Inferior parietal cortex (tissue), 1 donor: ENCODE data around the gene C19orf12.
"Not testable (repeated sequence)": the region's sequence is repeated elsewhere in the genome, so short reads cannot be mapped to it uniquely, and the experiment has no call there.

Experiments
- DNase-seq: peaks from one replicate; pipeline ENCODE4 v3.0.0-alpha.2; 2016; ENCODE audit errors: extremely low spot score

Gene C19orf12

DNA sequence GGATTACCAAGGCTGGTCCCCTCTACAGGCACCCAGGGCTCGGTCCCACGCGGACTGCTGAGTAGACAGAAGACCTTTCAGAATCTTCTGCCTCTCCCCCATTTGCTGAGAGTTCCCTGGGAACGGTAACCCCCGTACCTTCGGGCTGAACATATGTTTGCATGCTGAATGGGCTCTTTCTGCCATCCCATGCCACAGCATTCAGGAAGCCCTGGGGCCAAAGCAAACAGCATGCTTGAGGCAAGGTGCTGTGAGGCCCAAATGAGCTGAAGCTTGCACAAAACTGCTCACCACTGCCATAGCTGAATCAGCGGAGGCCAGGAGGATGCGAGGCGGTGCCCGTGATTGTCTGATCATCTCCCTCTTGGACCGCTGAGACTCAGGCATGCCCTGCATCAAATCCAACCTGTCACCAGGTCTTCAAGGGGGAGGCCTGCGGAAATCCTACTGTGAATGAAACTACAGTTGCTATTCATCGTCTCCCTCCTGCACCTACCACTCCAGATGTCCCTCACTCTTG is 16.3 kb upstream of the C19orf12 start:
- DNase-seq: no peak

GRCh38 chr19:29727906-29728305 is 12.8 kb upstream of the C19orf12 start:
- no peak for DNase-seq

DNA sequence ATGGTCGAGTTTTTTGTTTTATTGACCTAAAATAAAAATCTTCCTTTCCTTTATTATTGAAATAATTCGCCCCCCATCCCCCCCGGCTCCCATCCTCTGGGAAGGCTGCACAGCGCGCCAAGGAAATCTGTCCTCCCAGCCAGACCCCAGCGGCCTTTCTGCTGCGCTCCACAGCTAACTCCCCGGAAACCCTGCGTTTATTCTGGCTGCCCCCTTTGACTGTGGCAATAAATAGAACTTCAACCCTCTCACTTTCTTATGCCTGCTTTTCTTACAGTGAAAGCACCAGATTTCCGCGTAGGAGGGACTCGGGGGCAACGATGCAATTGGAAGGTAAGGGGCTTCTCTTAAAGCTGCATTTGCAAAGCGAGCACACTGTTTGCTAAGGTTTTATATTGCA is 9.7 kb upstream of the C19orf12 start:
- DNase-seq: no peak

- peak; percentile 24 for DNase-seq
These were observed 9.1 kb upstream of the C19orf12 start for GRCh38 chr19:29724102-29724641.

DNA sequence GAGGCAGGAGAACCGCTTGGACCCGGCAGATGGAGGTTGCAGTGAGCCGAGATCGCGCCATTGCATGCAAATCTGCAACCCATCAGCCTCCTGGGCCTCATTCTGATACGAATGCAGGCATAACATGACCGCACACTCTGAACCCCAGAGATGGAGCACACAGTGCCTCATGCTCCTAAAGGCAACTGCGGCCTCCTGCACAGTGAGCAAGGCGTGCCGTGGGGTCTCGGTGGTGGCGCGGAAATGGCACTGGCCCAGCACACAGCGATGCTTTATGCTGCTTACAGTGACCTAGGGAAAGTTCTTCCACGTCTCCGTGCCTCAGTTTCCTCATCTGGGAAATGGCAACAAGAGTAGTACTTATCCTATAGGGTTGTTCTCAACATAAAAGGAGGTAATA is 2.0 kb upstream of the C19orf12 start:
- no peak for DNase-seq

DNA sequence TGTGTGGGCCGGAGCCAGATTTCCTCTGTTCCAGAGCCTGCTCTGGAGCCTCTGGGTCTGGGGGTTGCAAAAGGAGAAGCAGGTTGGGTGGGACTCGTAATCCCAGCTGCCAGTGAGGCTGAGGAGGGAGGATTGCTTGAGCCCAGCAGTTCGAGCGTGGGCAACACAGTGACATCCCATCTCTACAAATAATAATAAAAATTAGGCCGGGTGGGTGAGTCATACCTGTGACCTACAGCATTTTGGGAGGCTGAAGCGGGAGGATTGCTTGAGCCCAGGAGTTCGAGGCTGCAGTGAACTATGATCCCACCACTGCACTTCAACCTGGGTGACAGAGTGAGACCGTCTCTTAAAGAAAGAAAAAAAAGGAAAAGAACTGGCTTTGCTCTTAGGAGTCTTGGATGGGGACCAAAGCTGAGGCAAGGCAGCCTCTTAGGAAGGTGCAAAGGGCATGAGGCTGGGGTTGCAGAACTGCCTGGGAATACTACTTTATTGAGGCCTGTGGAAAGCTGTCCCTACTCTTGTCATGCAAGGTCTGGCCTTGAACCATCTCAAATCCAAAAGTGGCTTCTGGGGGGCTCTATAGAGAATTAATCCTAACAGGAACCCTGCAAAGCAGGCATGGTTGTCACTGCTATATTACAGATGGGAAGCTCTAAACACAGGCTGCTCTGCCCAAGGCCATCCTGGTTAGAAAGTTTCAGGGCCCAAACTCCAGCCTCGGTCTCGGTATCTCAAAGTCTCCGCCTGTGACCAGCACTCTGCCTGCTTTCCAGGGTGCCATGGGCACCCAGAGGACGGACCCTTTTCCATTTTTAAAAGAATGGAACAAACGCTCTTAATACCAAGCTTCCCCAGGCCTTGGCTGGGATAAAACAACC is 880 bp upstream of the C19orf12 start:
- no peak for DNase-seq

DNA sequence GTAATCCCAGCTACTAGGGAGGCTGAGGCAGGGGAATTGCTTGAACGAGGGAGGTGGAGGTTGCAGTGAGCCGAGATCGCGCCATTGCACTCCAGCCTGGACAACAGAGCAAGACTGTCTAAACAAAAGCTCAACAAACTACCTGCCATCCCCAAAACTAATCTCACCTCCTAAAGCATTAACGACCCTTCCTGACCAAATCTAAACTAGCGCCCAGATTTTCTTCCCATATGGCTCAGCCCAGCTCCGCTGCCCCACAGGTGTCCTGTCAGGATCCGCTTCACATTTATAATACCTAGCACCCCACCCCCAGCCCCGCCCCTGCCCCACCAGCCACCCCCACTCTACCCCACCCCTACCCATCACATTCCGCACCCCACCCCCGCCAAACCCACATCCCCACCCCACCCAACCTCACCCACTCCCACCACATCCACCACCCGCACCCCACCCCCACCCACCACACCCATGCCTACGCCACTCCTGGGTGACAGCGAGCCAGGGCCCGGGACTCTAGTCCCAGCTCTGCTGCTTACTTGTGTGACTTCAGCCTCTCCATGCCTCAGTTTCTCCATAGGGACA is 599 bp downstream of the C19orf12 start:
- DNase-seq: no peak

DNA sequence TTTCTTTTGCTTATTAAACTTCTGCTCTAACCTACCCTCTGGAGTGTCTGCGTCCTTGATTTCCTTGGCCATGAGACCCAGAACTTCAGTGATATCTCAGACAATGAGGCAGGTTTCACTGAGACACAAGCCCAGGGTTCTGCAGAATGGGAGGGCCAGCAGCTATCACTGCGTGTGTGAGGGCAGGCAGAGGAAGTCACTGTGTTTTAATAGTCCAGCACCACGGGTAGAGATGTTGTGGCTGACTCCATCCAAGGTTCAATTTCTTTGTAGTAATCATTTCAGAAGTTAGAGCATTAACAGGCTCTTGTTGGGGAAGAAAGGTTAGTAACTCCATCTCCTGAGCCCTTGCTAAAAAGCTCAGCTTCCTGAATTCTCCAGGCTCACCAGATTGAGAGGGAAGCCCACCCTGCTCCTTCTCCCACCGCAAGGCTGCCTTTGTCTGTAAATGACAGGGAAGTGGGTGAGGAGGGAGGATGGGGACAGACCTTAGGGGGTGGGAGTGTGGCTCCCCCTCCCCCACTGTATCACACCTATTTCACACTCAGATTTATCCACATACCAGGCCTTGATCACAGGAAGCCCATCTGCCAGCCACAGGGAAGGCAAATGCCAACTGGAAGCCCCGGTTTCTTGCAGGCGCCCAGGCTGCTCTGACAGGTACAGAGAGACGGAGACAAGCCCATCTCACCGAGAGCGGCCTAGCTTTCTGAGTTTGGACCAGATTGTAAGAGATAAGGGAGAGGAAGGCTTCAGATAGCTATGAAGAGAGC is 2.1 kb downstream of the C19orf12 start:
- no peak for DNase-seq

GRCh38 chr19:29711584-29712132 is 3.4 kb downstream of the C19orf12 start:
- DNase-seq: no peak

DNA sequence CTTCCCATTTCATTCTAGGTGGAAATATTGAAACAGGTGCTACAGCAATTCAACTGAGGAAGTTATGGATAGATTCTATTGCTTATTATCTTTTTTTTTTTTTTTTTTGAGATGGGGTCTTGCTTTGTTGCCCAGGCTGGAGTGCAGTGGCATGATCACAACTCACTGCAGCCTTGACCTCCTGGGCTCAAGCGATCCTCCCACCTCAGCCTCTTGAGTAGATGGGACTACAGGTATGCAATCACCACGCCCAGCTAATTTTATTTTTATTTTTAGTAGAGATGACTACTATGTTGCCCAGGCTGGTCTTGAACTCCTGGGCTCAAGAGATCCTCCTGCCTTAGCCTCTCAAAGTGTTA is 5.6 kb downstream of the C19orf12 start:
- not testable (repeated sequence) for DNase-seq

- no peak for DNase-seq
These were observed 6.3 kb downstream of the C19orf12 start for GRCh38 chr19:29708554-29709439.

- DNase-seq: no peak
These were observed 8.4 kb downstream of the C19orf12 start for GRCh38 chr19:29706635-29707034.

DNA sequence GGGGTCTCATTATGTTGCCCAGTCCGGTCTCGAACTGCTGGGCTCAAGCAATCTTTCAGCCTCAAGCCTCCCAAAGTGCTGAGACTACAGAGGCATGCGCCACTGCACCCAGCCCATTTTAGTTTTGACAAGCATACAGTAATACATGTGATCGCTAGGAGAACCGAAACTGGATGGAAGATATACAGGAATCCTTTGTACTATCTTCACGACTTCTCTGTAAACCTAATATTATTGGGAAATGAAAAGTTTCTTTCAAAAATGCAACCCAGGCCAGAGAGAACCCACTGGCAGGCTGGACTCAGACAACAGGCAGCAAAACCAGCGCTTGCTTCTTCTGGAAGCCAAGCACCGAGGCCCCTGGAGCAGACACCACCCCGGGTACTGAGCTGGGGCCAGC is 9.4 kb downstream of the C19orf12 start:
- no peak for DNase-seq

- DNase-seq: no peak
These were observed 10.2 kb downstream of the C19orf12 start for GRCh38 chr19:29704562-29705558.

DNA sequence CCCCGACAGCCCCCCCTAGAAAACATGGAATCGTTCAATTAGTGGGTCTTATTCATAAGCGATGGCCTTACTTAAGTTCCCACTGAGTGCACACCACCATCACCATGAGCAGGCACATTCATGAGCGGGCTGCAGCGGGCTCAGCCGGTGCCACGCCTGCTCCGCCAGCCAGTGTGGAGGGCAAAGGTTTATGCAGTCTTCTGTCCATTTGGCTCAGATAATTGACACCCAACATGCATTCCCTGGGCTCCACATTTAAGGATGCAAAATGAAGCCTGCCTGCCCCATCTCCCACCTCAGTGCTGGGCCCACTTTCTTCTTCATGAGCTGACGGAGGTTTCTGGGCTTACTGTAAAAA is 12.1 kb downstream of the C19orf12 start:
- DNase-seq: no peak

- DNase-seq: no peak
These were observed 12.7 kb downstream of the C19orf12 start for GRCh38 chr19:29702161-29702962.

DNA sequence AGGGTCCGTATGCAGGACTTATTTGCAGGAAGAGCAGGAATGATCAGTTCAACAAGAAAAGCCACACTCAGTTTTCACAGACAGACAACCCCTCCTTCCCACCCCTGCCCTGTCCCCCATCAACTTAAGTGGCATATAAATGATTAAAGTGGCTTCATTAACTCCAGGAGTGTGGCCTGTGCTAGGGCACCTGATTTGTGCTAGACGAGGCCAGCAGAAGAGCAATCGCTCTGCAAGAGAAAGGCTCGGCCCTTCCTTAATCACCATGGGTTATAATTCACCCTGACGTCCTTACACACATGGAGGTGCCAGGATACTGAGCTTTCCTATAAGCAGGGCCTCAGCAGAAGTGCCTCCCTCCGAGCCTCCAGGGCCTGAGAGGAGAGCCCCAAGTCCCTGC is 14.6 kb downstream of the C19orf12 start:
- no peak for DNase-seq

DNA sequence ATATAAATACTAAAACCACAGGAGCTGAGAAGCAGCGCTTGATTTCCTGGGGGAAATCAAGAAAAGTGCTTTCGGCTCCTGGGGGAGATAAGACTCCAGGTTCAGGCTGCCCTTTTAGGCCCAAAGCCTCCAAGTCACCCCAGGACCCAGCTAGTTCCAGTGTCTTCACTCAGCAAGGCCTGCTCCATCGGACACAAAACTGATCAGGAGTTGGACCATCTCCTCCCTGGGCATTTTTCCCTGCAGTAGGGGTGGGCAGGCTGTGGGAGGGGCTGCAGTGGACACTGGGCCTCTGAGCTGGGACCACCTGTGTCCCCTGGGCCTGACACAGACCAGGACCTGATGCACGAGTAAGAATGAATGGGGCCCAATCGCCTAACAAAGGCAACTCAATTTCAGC is 15.2 kb downstream of the C19orf12 start:
- no peak for DNase-seq
